ENCODE measurements around the gene FOXJ3. TPM values are rescaled to one million over a fixed set of nuclear protein-coding genes. Genes with fewer than 3 reads are reported as not detected.
A peak's percentile ranks its signal among the peaks of the same experiment; 100 is the strongest.

The FOXJ3 gene
- total RNA-seq, 1 experiment from 2014 or later = 55.5 TPM

DNA sequence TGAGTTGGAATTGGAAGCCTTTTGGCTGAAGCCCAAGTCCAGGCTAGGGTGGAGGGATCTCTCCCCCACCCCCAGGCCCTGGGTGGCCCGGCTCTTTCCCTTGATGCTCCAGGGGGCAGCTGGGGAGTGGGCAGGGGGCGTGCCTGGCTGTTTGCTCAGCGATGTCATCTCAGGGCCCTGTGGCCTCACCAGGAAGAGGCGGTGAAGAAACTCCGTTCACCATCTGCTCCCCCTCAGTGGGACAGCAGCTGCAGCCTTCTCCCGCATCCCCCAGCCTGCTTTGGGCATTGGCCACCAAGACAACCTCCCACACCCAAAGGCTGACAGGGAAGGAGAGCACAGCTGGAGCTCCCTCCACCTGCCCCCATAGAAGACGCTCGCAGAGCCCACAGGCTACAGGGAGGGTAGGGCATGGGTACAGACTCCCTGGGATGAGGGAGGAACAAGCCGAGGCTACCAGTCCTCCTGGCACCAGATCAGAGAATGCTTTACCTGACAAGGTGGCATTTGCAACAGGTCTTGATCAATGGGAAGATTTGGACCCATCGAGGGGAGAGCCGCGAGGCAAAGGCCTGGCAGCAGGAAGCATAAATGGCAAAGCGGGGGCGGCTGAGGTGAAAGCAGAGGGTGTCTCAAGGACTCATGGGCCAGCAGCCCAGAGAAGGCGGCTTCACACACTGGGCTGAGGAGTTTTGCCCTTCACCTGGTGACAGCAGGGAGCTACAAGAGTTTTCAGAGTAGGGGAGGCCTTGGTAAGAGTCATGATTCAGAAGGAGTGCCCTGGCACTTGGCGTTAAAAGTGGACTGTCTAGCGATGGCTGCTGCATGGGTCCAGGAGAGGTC is 164.0 kb downstream of the FOXJ3 start:
- H3K4me1 ChIP-seq (ENCODE audit: low read length) = no peaks in the 10 kb centered on the region

GRCh38 chr1:42168763-42169162 is 166.3 kb downstream of the FOXJ3 start:
- Histone ChIP-seq H3K9me3 (ENCODE audit: low read length) (no peaks in the 10 kb centered on the region), H3K9me2 (replicated peaks; ENCODE audit: insufficient read depth, low read length) (no peaks in the 10 kb centered on the region), H3K27ac (ENCODE audit: low read length) (no peak overlapping the region), H3K4me2 (ENCODE audit: low read depth, low read length, poor library complexity, severe bottlenecking) (no peak overlapping the region), H3K36me3 (ENCODE audit: insufficient read depth, low read length) (no peaks in the 10 kb centered on the region), H2AFZ (ENCODE audit: low read length) (no peak overlapping the region), H3K9ac (ENCODE audit: low read length) (no peak overlapping the region), H4K20me1 (ENCODE audit: insufficient read depth, low read depth, low read length) (0 out of 2 replicates have a peak, but pooled peaks cover 5% of the 10 kb centered on the region), H3K4me1 (ENCODE audit: low read length) (no peaks in the 10 kb centered on the region), H3K4me3 (ENCODE audit: low read length) (no peak overlapping the region), H3K27me3 (ENCODE audit: low read length) (no peaks in the 10 kb centered on the region), H3K79me2 (ENCODE audit: low read length) (no peaks in the 10 kb centered on the region)
- no peak for DNase-seq

More for the DNA sequence above, 164.0 kb downstream of the FOXJ3 start:
- Histone ChIP-seq H3K79me2 (ENCODE audit: low read length) (no peaks in the 10 kb centered on the region), H4K20me1 (ENCODE audit: insufficient read depth, low read depth, low read length) (0 out of 2 replicates have a peak, but pooled peaks cover 5% of the 10 kb centered on the region), H3K36me3 (ENCODE audit: insufficient read depth, low read length) (no peaks in the 10 kb centered on the region), H3K9me2 (replicated peaks; ENCODE audit: insufficient read depth, low read length) (no peaks in the 10 kb centered on the region), H2AFZ (ENCODE audit: low read length) (no peak overlapping the region), H3K4me2 (ENCODE audit: low read depth, low read length, poor library complexity, severe bottlenecking) (no peak overlapping the region), H3K9ac (ENCODE audit: low read length) (no peak overlapping the region), H3K27me3 (ENCODE audit: low read length) (no peaks in the 10 kb centered on the region), H3K27ac (ENCODE audit: low read length) (no peak overlapping the region), H3K9me3 (ENCODE audit: low read length) (no peaks in the 10 kb centered on the region), H3K4me3 (ENCODE audit: low read length) (no peak overlapping the region)
- no peak for DNase-seq

- Histone ChIP-seq H3K4me2 (ENCODE audit: low read depth, low read length, poor library complexity, severe bottlenecking) (no peak overlapping the region), H3K4me3 (ENCODE audit: low read length) (no peak overlapping the region), H3K27me3 (ENCODE audit: low read length) (no peaks in the 10 kb centered on the region), H3K27ac (ENCODE audit: low read length) (no peak overlapping the region), H3K79me2 (ENCODE audit: low read length) (no peaks in the 10 kb centered on the region), H3K9me3 (ENCODE audit: low read length) (no peaks in the 10 kb centered on the region), H2AFZ (ENCODE audit: low read length) (no peak overlapping the region), H3K36me3 (ENCODE audit: insufficient read depth, low read length) (no peaks in the 10 kb centered on the region), H4K20me1 (ENCODE audit: insufficient read depth, low read depth, low read length) (0 out of 2 replicates have a peak, but pooled peaks cover 5% of the 10 kb centered on the region), H3K4me1 (ENCODE audit: low read length) (no peaks in the 10 kb centered on the region), H3K9ac (ENCODE audit: low read length) (no peak overlapping the region), H3K9me2 (replicated peaks; ENCODE audit: insufficient read depth, low read length) (no peaks in the 10 kb centered on the region)
- DNase-seq = peak; percentile 49
Measured at GRCh38 chr1:42168391-42168670, 166.7 kb downstream of the FOXJ3 start.

DNA sequence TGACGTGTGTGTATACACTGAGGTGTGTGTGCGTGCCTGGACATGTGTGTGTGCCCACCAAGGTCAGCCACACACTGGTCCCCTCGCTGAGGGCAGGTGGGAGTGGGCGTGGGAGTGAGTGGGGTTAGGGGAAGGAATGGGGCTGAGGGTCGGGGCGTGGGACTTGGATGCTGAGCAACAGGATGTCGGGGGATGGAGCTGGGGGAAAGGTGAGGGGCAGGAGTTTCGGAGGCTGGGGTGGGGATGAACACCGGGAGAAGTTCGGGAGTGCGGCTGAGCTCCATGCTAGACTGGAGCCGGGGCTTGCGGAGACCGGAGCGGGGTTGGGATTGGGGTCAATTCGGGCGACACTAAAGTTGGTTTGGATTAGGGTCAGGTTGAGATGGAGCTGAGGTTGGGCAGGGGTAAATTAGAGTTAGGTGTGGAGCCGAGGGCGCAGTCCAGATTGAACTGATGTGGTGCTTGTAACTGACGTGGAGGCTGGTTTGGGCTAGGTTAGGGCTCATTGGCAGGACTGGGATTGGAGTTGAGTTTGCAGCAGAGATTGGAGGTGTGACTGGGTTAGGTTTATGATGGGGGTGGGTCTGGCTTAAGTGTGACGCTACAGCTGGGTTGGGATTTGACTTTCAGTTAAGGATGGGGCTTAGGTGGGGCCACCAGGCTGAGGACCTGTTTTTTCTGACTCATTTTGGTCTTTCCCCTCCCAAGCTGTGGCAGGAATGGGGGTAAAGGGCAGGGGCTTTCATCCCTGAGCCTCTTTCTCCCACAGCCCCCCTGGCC is 167.2 kb downstream of the FOXJ3 start:
- Histone ChIP-seq H2AFZ (ENCODE audit: low read length) (no peak overlapping the region), H3K9me2 (replicated peaks; ENCODE audit: insufficient read depth, low read length) (no peaks in the 10 kb centered on the region), H3K36me3 (ENCODE audit: insufficient read depth, low read length) (no peaks in the 10 kb centered on the region), H4K20me1 (ENCODE audit: insufficient read depth, low read depth, low read length) (0 out of 2 replicates have a peak, but pooled peaks cover 2% of the 10 kb centered on the region), H3K9me3 (ENCODE audit: low read length) (no peaks in the 10 kb centered on the region), H3K9ac (ENCODE audit: low read length) (no peak overlapping the region), H3K27me3 (ENCODE audit: low read length) (no peaks in the 10 kb centered on the region), H3K4me2 (ENCODE audit: low read depth, low read length, poor library complexity, severe bottlenecking) (no peak overlapping the region), H3K27ac (ENCODE audit: low read length) (no peak overlapping the region), H3K4me3 (ENCODE audit: low read length) (no peak overlapping the region), H3K79me2 (ENCODE audit: low read length) (no peaks in the 10 kb centered on the region), H3K4me1 (ENCODE audit: low read length) (no peaks in the 10 kb centered on the region)
- DNase-seq = no peak

GRCh38 chr1:42165511-42166210 is 169.4 kb downstream of the FOXJ3 start:
- Histone ChIP-seq H3K79me2 (ENCODE audit: low read length) (no peaks in the 10 kb centered on the region), H3K27me3 (ENCODE audit: low read length) (0 out of 2 replicates have a peak, but pooled peaks cover 3% of the 10 kb centered on the region), H3K9me3 (ENCODE audit: low read length) (no peaks in the 10 kb centered on the region), H4K20me1 (ENCODE audit: insufficient read depth, low read depth, low read length) (no peaks in the 10 kb centered on the region), H3K4me3 (ENCODE audit: low read length) (no peak overlapping the region), H3K27ac (ENCODE audit: low read length) (no peak overlapping the region), H2AFZ (ENCODE audit: low read length) (no peak overlapping the region), H3K9me2 (replicated peaks; ENCODE audit: insufficient read depth, low read length) (no peaks in the 10 kb centered on the region), H3K4me1 (ENCODE audit: low read length) (no peaks in the 10 kb centered on the region), H3K9ac (ENCODE audit: low read length) (no peak overlapping the region), H3K36me3 (ENCODE audit: insufficient read depth, low read length) (no peaks in the 10 kb centered on the region), H3K4me2 (ENCODE audit: low read depth, low read length, poor library complexity, severe bottlenecking) (no peak overlapping the region)
- no peak for DNase-seq

- H3K36me3 ChIP-seq (ENCODE audit: insufficient read depth, low read length) = no peaks in the 10 kb centered on the region
- H3K9me2 ChIP-seq (replicated peaks; ENCODE audit: insufficient read depth, low read length) = no peaks in the 10 kb centered on the region
- H2AFZ ChIP-seq (ENCODE audit: low read length) = no peak within 1 kb of the TSS
- H3K27ac ChIP-seq (ENCODE audit: low read length) = no peak within 1 kb of the TSS
- H3K79me2 ChIP-seq (ENCODE audit: low read length) = no peaks in the 10 kb centered on the region
- no peaks in the 10 kb centered on the region for H4K20me1 ChIP-seq (ENCODE audit: insufficient read depth, low read depth, low read length)
- DNase-seq = no peak
- H3K9me3 ChIP-seq (ENCODE audit: low read length) = no peaks in the 10 kb centered on the region
- no peak within 1 kb of the TSS for H3K4me3 ChIP-seq (ENCODE audit: low read length)
- no peaks in the 10 kb centered on the region for H3K4me1 ChIP-seq (ENCODE audit: low read length)
- no peak within 1 kb of the TSS for H3K4me2 ChIP-seq (ENCODE audit: low read depth, low read length, poor library complexity, severe bottlenecking)
- no peak within 1 kb of the TSS for H3K9ac ChIP-seq (ENCODE audit: low read length)
- H3K27me3 ChIP-seq (ENCODE audit: low read length) = 0 out of 2 replicates have a peak, but pooled peaks cover 4% of the 10 kb centered on the region
Measured at GRCh38 chr1:42164551-42165420, 170.2 kb downstream of the FOXJ3 start, which contains the start of gene GUCA2A. Gene GUCA2A (minus strand): TSS chr1:42164745. CDS start chr1:42164712, 33 bp downstream.

DNA sequence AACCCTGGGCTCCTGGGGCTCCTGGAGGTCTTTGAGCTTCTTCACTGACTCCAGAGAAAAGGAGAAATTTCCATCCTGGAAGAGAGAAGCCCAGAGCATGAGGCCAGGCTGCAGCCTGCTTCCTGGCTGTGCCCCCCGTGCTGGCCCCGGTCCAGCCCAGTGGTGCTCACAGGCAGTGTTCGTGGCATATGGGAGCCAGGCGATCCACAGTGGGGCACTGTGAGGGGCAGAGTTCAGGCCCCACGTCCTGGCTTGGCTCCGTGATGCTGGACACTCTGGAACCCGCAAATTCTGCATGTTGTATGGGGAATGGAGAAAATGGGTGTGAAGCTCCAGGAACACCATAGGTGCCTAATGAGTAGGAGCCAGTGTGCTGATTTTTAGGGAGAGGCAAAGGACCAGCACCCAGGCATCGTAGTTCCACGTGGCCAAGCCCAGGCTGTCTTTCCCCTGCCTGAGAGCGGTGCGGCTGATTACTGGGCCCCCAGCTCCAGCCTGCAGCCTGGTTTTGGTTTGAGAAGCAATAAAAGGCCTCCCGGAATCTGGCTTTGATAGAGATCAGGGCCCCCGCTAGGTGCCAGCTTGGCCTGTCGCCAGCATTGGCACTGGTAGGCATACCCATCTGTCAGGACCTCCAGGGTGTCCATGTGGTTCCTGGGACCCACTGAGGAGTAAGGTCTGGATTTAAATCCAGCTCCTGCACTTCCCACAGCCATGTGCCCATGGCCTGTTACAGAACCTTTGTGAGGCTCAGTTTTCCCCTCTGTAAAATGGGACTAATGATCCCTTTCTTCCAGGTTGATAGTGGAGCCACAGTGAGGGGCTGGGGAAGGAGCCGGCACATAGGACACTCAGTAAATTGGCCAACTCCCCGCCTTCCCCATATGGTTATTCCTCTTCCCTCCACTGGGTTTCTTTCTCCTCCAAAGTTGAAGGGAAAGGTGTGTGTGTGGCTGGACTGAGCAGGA is 171.2 kb downstream of the FOXJ3 start:
- 0 out of 2 replicates have a peak, but pooled peaks cover 4% of the 10 kb centered on the region for H3K27me3 ChIP-seq (ENCODE audit: low read length)
- H4K20me1 ChIP-seq (ENCODE audit: insufficient read depth, low read depth, low read length) = no peaks in the 10 kb centered on the region
- no peaks in the 10 kb centered on the region for H3K36me3 ChIP-seq (ENCODE audit: insufficient read depth, low read length)
- no peak overlapping the region for H3K4me2 ChIP-seq (ENCODE audit: low read depth, low read length, poor library complexity, severe bottlenecking)
- no peaks in the 10 kb centered on the region for H3K9me2 ChIP-seq (replicated peaks; ENCODE audit: insufficient read depth, low read length)
- H3K9me3 ChIP-seq (ENCODE audit: low read length) = no peaks in the 10 kb centered on the region
- no peak overlapping the region for H3K9ac ChIP-seq (ENCODE audit: low read length)
- no peak for DNase-seq
- no peaks in the 10 kb centered on the region for H3K79me2 ChIP-seq (ENCODE audit: low read length)
- no peak overlapping the region for H3K4me3 ChIP-seq (ENCODE audit: low read length)
- no peak overlapping the region for H2AFZ ChIP-seq (ENCODE audit: low read length)
- H3K27ac ChIP-seq (ENCODE audit: low read length) = no peak overlapping the region
- no peaks in the 10 kb centered on the region for H3K4me1 ChIP-seq (ENCODE audit: low read length)
